H9 (cell line): Measurements from ENCODE around the gene DRD4. TPM values are rescaled to one million over a fixed set of nuclear protein-coding genes. Genes with fewer than 3 reads are reported as not detected.

Source experiments
- DNase-seq: peaks from one replicate; pipeline ENCODE4 v3.0.0-alpha.2; 2017
- H2AFZ ChIP-seq: one replicate; pipeline ENCODE4 v1.6.1; 2013; ENCODE audit warnings: mild to moderate bottlenecking, low read length, control low read depth, moderate library complexity
- H2AK5ac ChIP-seq: 2 replicates; pipeline ENCODE4 v1.6.1; 2013; ENCODE audit warnings: low read length, control low read depth, mixed read lengths; ENCODE audit not compliant: insufficient read length
- H2BK120ac ChIP-seq: one replicate; pipeline ENCODE4 v1.6.1; 2013; ENCODE audit warnings: low read depth, mild to moderate bottlenecking, low read length, control low read depth, inconsistent platforms; ENCODE audit not compliant: poor library complexity, severe bottlenecking
- H2BK12ac ChIP-seq: 2 replicates; pipeline ENCODE4 v1.6.1; 2013; ENCODE audit warnings: low read length, control low read depth, mixed read lengths, low read depth; ENCODE audit not compliant: insufficient read length
- H2BK15ac ChIP-seq: 2 replicates; pipeline ENCODE4 v1.6.1; 2013; ENCODE audit warnings: low read depth, low read length, control low read depth
- H2BK20ac ChIP-seq: one replicate; pipeline ENCODE4 v1.6.1; 2013; ENCODE audit warnings: low read depth, mild to moderate bottlenecking, low read length, control low read depth, inconsistent platforms; ENCODE audit not compliant: poor library complexity, severe bottlenecking
- H2BK5ac ChIP-seq: 2 replicates; pipeline ENCODE4 v1.6.1; 2013; ENCODE audit warnings: low read length, control low read depth, mixed read lengths; ENCODE audit not compliant: insufficient read length
- H3K14ac ChIP-seq: 2 replicates; pipeline ENCODE4 v1.6.1; 2013; ENCODE audit warnings: low read length, control low read depth; ENCODE audit not compliant: insufficient read depth
- H3K18ac ChIP-seq: 2 replicates; pipeline ENCODE4 v1.6.1; 2013; ENCODE audit warnings: low read depth, mild to moderate bottlenecking, mixed read lengths, low read length, control low read depth; ENCODE audit not compliant: insufficient read length
- H3K23ac ChIP-seq: 2 replicates; pipeline ENCODE4 v1.6.1; 2013; ENCODE audit warnings: low read length, control low read depth, mixed read lengths, low read depth; ENCODE audit not compliant: insufficient read length
- H3K23me2 ChIP-seq: 2 replicates; pipeline ENCODE4 v1.6.1; 2013; ENCODE audit warnings: low read depth, mild to moderate bottlenecking, mixed read lengths, low read length, control low read depth; ENCODE audit not compliant: insufficient read length, poor library complexity, severe bottlenecking
- H3K27ac ChIP-seq: 2 replicates; pipeline ENCODE4 v1.5.1; 2013; ENCODE audit warnings: low read length, control low read depth, mixed read lengths, low read depth; ENCODE audit not compliant: insufficient read length
- H3K27me3 ChIP-seq: 2 replicates; pipeline ENCODE4 v1.6.1; 2013; ENCODE audit warnings: low read length, control low read depth, inconsistent platforms; ENCODE audit not compliant: insufficient read depth
- H3K4ac ChIP-seq: 2 replicates; pipeline ENCODE4 v1.6.1; 2013; ENCODE audit warnings: low read depth, mild to moderate bottlenecking, control low read depth, inconsistent platforms, low read length, moderate library complexity
- H3K4me1 ChIP-seq: 2 replicates; pipeline ENCODE4 v1.6.1; 2013; ENCODE audit warnings: low read length, control low read depth, inconsistent platforms; ENCODE audit not compliant: insufficient read depth
- H3K4me2 ChIP-seq: 2 replicates; pipeline ENCODE4 v1.6.1; 2013; ENCODE audit warnings: low read length, control low read depth, mixed read lengths; ENCODE audit not compliant: insufficient read length, insufficient read depth
- H3K56ac ChIP-seq: 2 replicates; pipeline ENCODE4 v1.6.1; 2013; ENCODE audit warnings: low read depth, mild to moderate bottlenecking, mixed read lengths, low read length, control low read depth; ENCODE audit not compliant: insufficient read length
- H3K79me1 ChIP-seq: 2 replicates; pipeline ENCODE4 v1.6.1; 2013; ENCODE audit warnings: low read depth, mild to moderate bottlenecking, moderate library complexity, low read length, control low read depth, inconsistent platforms; ENCODE audit not compliant: insufficient read depth, poor library complexity, severe bottlenecking
- H3K79me2 ChIP-seq: 2 replicates; pipeline ENCODE4 v1.6.1; 2013; ENCODE audit warnings: low read length, control low read depth, inconsistent platforms; ENCODE audit not compliant: insufficient read depth
- H3K9ac ChIP-seq: 2 replicates; pipeline ENCODE4 v1.6.1; 2013; ENCODE audit warnings: low read length, control low read depth, mixed read lengths; ENCODE audit not compliant: insufficient read length; ENCODE audit errors: extremely low read depth
- H3K9me3 ChIP-seq: one replicate; pipeline ENCODE4 v1.6.1; 2013; ENCODE audit warnings: low read depth, low read length, inconsistent platforms; ENCODE audit not compliant: control insufficient read depth
- H3T11ph ChIP-seq: one replicate; pipeline ENCODE4 v1.6.1; 2013; ENCODE audit warnings: mild to moderate bottlenecking, low read length, control low read depth, inconsistent platforms
- H4K20me1 ChIP-seq: one replicate; pipeline ENCODE4 v1.6.1; 2013; ENCODE audit not compliant: control insufficient read depth, insufficient read length, insufficient read depth
- H4K5ac ChIP-seq: 2 replicates; pipeline ENCODE4 v1.6.1; 2013; ENCODE audit warnings: low read depth, mild to moderate bottlenecking, mixed read lengths, low read length, control low read depth; ENCODE audit not compliant: insufficient read length
- H4K8ac ChIP-seq: replicated peaks from 2 replicates; pipeline ENCODE4 v1.6.1; 2013; ENCODE audit warnings: low read length, control low read depth, mixed read lengths, low read depth; ENCODE audit not compliant: insufficient read length
- H4K91ac ChIP-seq: 2 replicates; pipeline ENCODE4 v1.6.1; 2013; ENCODE audit warnings: low read depth, mild to moderate bottlenecking, moderate library complexity, mixed read lengths, low read length, control low read depth; ENCODE audit not compliant: insufficient read length
- H3K27ac Mint-ChIP-seq, 3 experiments: 2 replicates in 2 of 3; 3 replicates in 1 of 3; pipeline ENCODE4 v1.8.0; 2020 to 2021; ENCODE audit warnings: mixed read lengths in 3 of 3, mild to moderate bottlenecking in 1 of 3, moderate library complexity in 1 of 3
- H3K27me3 Mint-ChIP-seq: 2 replicates; pipeline ENCODE4 v1.8.0; 2021; ENCODE audit warnings: low read depth, mild to moderate bottlenecking, moderate library complexity, mixed read lengths
- H3K36me3 Mint-ChIP-seq, 3 experiments: 2 replicates in 2 of 3; 3 replicates in 1 of 3; pipeline ENCODE4 v1.8.0; 2020 to 2021; ENCODE audit warnings: low read depth in 3 of 3, mixed read lengths in 3 of 3; ENCODE audit not compliant: insufficient read depth in 1 of 3
- H3K4me1 Mint-ChIP-seq, 2 experiments: 2 replicates each; pipeline ENCODE4 v1.8.0; 2020; ENCODE audit warnings: mixed read lengths in 2 of 2
- H3K4me3 Mint-ChIP-seq, 2 experiments: 2 replicates in 1 of 2; 3 replicates in 1 of 2; pipeline ENCODE4 v1.8.0; 2020 to 2021; ENCODE audit warnings: mild to moderate bottlenecking in 2 of 2, mixed read lengths in 2 of 2, moderate library complexity in 1 of 2
- H3K9me3 Mint-ChIP-seq, 2 experiments: 2 replicates in 1 of 2; 3 replicates in 1 of 2; pipeline ENCODE4 v1.8.0; 2020; ENCODE audit warnings: mild to moderate bottlenecking in 2 of 2, mixed read lengths in 2 of 2, moderate library complexity in 1 of 2
- WGBS: extraction: QIAGEN DNeasy Blood & Tissue Kit; methylation state at CpG from one replicate; pipeline ENCODE4 v1.1.7; 2013; ENCODE audit warnings: missing lambda C conversion rate, low lambda C conversion rate, mixed read lengths; ENCODE audit not compliant: insufficient read length; ENCODE audit errors: extremely low coverage; 5-methylcytosine and 5-hydroxymethylcytosine counted together
- total RNA-seq: library from RNA; stranded (reverse); gene quantifications from 2 replicates; pipeline ENCODE4 v1.2.1, GENCODE V29; 2021
- TF ChIP-seq, protein P1 (sequence below): fragments of 200-600 bp; sonication (generic); conservative IDR thresholded peaks from 3 replicates; pipeline ENCODE4 v1.8.0; 2021; ENCODE audit warnings: antibody characterized with exemption, mild to moderate bottlenecking

Gene DRD4
- total RNA-seq, 1 experiment from 2014 or later: 6.8 TPM

DNA sequence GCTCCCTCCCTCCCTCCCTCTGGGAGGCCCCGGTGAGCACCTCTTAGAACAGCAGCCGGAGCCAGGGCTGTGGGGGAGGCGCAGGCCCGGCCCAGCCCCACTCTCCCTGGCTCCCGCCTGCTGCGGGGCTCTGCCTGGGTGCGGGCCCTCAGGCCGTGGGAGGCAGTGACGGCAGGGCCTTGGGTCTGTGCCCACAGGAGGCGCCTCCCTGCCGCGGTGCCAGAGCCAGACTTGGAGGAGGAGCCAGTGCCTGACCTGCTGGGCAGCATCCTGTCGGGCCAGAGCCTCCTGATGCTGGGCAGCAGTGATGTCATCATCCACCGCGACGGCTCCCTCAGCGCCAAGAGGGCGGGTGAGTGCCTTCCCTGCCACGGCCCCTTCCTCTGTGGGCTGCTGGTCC is 30.8 kb upstream of the DRD4 start:
- Mint-ChIP-seq H3K27ac (no peak overlapping the region), H3K27me3 (no peaks in the 10 kb centered on the region), H3K36me3 (peaks cover 33 to 74% (median 70%) of the 10 kb centered on the region in 3 experiments; a peak in 6 of 7 replicates), H3K9me3 (no peaks in the 10 kb centered on the region), H3K4me1 (no peaks in the 10 kb centered on the region), H3K4me3 (no peak overlapping the region)
- no peak overlapping the region for H3K4me2 ChIP-seq
- no peak overlapping the region for H3T11ph ChIP-seq
- H4K8ac ChIP-seq: no peak overlapping the region
- no peak overlapping the region for H4K91ac ChIP-seq
- no peak overlapping the region for H2AFZ ChIP-seq
- H3K27me3 ChIP-seq: no peaks in the 10 kb centered on the region
- H3K9ac ChIP-seq: no peak overlapping the region
- H3K23ac ChIP-seq: no peak overlapping the region
- H2BK120ac ChIP-seq: no peak overlapping the region
- H4K5ac ChIP-seq: no peak overlapping the region
- no peak overlapping the region for H2AK5ac ChIP-seq
- no peak overlapping the region for H3K14ac ChIP-seq
- peaks cover 3% of the 10 kb centered on the region for H4K20me1 ChIP-seq
- H3K27ac ChIP-seq: no peak overlapping the region
- H3K56ac ChIP-seq: no peak overlapping the region
- H3K4ac ChIP-seq: no peak overlapping the region
- no peaks in the 10 kb centered on the region for H3K79me1 ChIP-seq
- H2BK20ac ChIP-seq: no peak overlapping the region
- no peaks in the 10 kb centered on the region for H3K79me2 ChIP-seq
- no peaks in the 10 kb centered on the region for H3K23me2 ChIP-seq
- H2BK5ac ChIP-seq: no peak overlapping the region
- TF ChIP-seq, protein P1, sequence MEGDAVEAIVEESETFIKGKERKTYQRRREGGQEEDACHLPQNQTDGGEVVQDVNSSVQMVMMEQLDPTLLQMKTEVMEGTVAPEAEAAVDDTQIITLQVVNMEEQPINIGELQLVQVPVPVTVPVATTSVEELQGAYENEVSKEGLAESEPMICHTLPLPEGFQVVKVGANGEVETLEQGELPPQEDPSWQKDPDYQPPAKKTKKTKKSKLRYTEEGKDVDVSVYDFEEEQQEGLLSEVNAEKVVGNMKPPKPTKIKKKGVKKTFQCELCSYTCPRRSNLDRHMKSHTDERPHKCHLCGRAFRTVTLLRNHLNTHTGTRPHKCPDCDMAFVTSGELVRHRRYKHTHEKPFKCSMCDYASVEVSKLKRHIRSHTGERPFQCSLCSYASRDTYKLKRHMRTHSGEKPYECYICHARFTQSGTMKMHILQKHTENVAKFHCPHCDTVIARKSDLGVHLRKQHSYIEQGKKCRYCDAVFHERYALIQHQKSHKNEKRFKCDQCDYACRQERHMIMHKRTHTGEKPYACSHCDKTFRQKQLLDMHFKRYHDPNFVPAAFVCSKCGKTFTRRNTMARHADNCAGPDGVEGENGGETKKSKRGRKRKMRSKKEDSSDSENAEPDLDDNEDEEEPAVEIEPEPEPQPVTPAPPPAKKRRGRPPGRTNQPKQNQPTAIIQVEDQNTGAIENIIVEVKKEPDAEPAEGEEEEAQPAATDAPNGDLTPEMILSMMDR: no peak
- H3K4me1 ChIP-seq: no peaks in the 10 kb centered on the region
- no peak overlapping the region for H2BK12ac ChIP-seq
- DNase-seq: no peak
- no peaks in the 10 kb centered on the region for H3K9me3 ChIP-seq
- WGBS: no CpG with 5 or more reads among the region's 19 CpGs
- no peak overlapping the region for H2BK15ac ChIP-seq
- H3K18ac ChIP-seq: no peak overlapping the region
